ENCODE measurements around the gene GALNT15.

Gene GALNT15

GRCh38 chr3:16188071-16188470, 13.6 kb downstream of the GALNT15 start:
- no peak for DNase-seq (ENCODE audit: low read depth)

GRCh38 chr3:16189201-16189600, 14.7 kb downstream of the GALNT15 start:
- DNase-seq (ENCODE audit: low read depth), result no peak

- DNase-seq (ENCODE audit: low read depth), result no peak
Measured at GRCh38 chr3:16190704-16191103, 16.2 kb downstream of the GALNT15 start.

- DNase-seq (ENCODE audit: low read depth), result no peak
Measured at GRCh38 chr3:16191591-16191990, 17.1 kb downstream of the GALNT15 start.

GRCh38 chr3:16192176-16192811, 17.8 kb downstream of the GALNT15 start:
- DNase-seq (ENCODE audit: low read depth), result no peak

GRCh38 chr3:16198427-16198826, 23.9 kb downstream of the GALNT15 start:
- DNase-seq (ENCODE audit: low read depth), result no peak

- no peak for DNase-seq (ENCODE audit: low read depth)
Measured at GRCh38 chr3:16199769-16200168, 25.3 kb downstream of the GALNT15 start.

- no peak for DNase-seq (ENCODE audit: low read depth)
Measured at GRCh38 chr3:16200411-16200810, 25.9 kb downstream of the GALNT15 start.

- no peak for DNase-seq (ENCODE audit: low read depth)
Measured at GRCh38 chr3:16203031-16203430, 28.6 kb downstream of the GALNT15 start.

GRCh38 chr3:16203671-16204629, 29.5 kb downstream of the GALNT15 start:
- no peak for DNase-seq (ENCODE audit: low read depth)

GRCh38 chr3:16204751-16205150, 30.3 kb downstream of the GALNT15 start:
- no peak for DNase-seq (ENCODE audit: low read depth)

GRCh38 chr3:16205156-16205870, 30.8 kb downstream of the GALNT15 start:
- no peak for DNase-seq (ENCODE audit: low read depth)

GRCh38 chr3:16207031-16207430, 32.6 kb downstream of the GALNT15 start:
- no peak for DNase-seq (ENCODE audit: low read depth)

- DNase-seq (ENCODE audit: low read depth), result no peak
Measured at GRCh38 chr3:16211176-16211904, 36.9 kb downstream of the GALNT15 start.

GRCh38 chr3:16214366-16214765, 39.9 kb downstream of the GALNT15 start:
- no peak for DNase-seq (ENCODE audit: low read depth)

GRCh38 chr3:16216373-16216935, 42.0 kb downstream of the GALNT15 start:
- DNase-seq (ENCODE audit: low read depth), result no peak

- no peak for DNase-seq (ENCODE audit: low read depth)
Measured at GRCh38 chr3:16219777-16220176, 45.3 kb downstream of the GALNT15 start.

GRCh38 chr3:16221990-16222389, 47.5 kb downstream of the GALNT15 start:
- DNase-seq (ENCODE audit: low read depth), result no peak

- DNase-seq (ENCODE audit: low read depth), result no peak
Measured at GRCh38 chr3:16222547-16222946, 48.1 kb downstream of the GALNT15 start.

- no peak for DNase-seq (ENCODE audit: low read depth)
Measured at GRCh38 chr3:16224325-16224724, 49.8 kb downstream of the GALNT15 start.

GRCh38 chr3:16227566-16227965, 53.1 kb downstream of the GALNT15 start:
- DNase-seq (ENCODE audit: low read depth), result no peak

- DNase-seq (ENCODE audit: low read depth), result no peak
Measured at GRCh38 chr3:16229681-16230080, 55.2 kb downstream of the GALNT15 start.
